ENCODE results near the gene FAM90A26. TPM values are rescaled to one million over a fixed set of nuclear protein-coding genes. Genes with fewer than 3 reads are reported as not detected.
"Not testable (repeated sequence)": the region's sequence is repeated elsewhere in the genome, so short reads cannot be mapped to it uniquely, and the experiment has no call there.

Gene FAM90A26
- total RNA-seq, 1 donor from 2014 or later = not detected

DNA sequence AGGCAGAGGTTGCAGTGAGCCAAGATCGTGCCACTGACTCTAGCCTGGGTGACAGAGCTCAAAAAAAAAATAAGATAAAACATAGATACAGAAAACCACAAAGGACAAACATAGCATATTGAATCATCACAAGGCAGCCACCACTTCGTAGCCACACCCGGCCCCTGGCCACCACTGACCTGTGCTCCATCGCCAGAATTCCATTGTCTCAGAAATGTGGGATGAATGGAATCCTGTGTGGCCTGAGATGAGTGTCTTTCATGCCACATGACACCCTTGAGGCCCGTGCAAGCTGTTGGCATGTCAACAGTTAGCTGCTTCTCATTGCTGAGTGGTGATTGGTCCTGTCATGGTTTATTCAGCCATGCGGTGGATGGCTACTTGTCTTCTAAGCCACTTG lies 10.2 kb upstream of the FAM90A26 start:
- not testable (repeated sequence) for H3K36me3 Mint-ChIP-seq; H3K9me3 Mint-ChIP-seq; H3K27ac Mint-ChIP-seq; H3K4me3 Mint-ChIP-seq; DNase-seq (ENCODE audit: extremely low spot score, unreplicated experiment); H3K27me3 Mint-ChIP-seq; H3K4me1 Mint-ChIP-seq (ENCODE audit: unreplicated experiment)

DNA sequence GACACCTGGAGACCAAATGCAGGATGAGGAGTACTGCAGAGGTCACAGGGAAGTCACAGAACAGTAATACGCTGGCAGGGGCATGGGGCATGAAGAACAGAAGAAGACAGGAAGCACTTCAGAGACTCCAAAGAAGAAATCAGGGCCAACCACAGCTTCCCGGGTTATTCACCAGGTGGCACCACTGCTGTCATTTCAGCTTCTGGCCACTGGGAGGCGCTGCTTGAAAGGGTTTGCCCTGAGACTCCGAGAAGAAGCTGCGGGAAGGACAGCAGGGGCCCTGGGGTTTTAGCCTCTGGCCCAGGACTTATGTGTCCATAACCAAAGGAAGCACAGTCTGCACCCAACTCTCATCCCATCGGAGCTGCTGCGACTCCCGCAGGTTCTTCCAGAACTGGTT lies 4.2 kb upstream of the FAM90A26 start:
- DNase-seq (ENCODE audit: extremely low spot score, unreplicated experiment); H3K27ac Mint-ChIP-seq; H3K27me3 Mint-ChIP-seq; H3K36me3 Mint-ChIP-seq; H3K4me3 Mint-ChIP-seq; H3K9me3 Mint-ChIP-seq; H3K4me1 Mint-ChIP-seq (ENCODE audit: unreplicated experiment): not testable (repeated sequence)

DNA sequence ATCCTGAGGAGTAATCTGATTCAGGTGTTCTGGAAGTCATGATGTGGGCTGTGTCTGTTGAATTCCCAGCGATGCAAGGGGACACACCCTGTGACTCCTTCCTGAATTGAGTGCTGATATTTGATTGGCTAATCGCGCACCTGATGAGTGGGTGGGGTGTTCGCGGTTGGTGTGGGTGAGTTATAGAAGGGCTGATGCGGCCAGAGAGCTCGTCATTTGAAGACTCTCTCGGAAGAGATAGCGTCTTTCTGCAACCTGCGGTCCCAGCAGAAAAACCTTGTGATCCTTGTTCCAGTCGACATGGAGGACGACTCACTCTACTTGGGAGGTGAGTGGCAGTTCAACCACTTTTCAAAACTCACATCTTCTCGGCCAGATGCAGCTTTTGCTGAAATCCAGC lies 40.1 kb downstream of the FAM90A26 start, which contains the start of gene USP17L10:
TSS of gene USP17L10 (plus strand) at position 301 of the 400 bp plus-strand sequence. CDS start at position 301, 0 bp downstream.
- H3K36me3 Mint-ChIP-seq = not testable (repeated sequence)

GRCh38 chr4:9214701-9215100 lies 44.5 kb downstream of the FAM90A26 start:
- H3K4me1 Mint-ChIP-seq (ENCODE audit: unreplicated experiment); H3K27me3 Mint-ChIP-seq: not testable (repeated sequence)

More for the DNA sequence above, 40.1 kb downstream of the FAM90A26 start, which contains the start of gene USP17L10:
- DNase-seq (ENCODE audit: extremely low spot score, unreplicated experiment); H3K4me1 Mint-ChIP-seq (ENCODE audit: unreplicated experiment); H3K27ac Mint-ChIP-seq; H3K4me3 Mint-ChIP-seq; H3K27me3 Mint-ChIP-seq; H3K9me3 Mint-ChIP-seq: not testable (repeated sequence)

GRCh38 chr4:9215105-9215504 lies 44.9 kb downstream of the FAM90A26 start, which contains the start of gene USP17L11:
USP17L11 (plus strand) TSS chr4:9215405; CDS start chr4:9215405, 0 bp downstream.
- not testable (repeated sequence) for H3K36me3 Mint-ChIP-seq; DNase-seq (ENCODE audit: extremely low spot score, unreplicated experiment); H3K9me3 Mint-ChIP-seq; H3K27me3 Mint-ChIP-seq; H3K4me3 Mint-ChIP-seq; H3K27ac Mint-ChIP-seq; H3K4me1 Mint-ChIP-seq (ENCODE audit: unreplicated experiment)

More at GRCh38 chr4:9214701-9215100, 44.5 kb downstream of the FAM90A26 start:
- H3K9me3 Mint-ChIP-seq; H3K36me3 Mint-ChIP-seq; H3K4me3 Mint-ChIP-seq; DNase-seq (ENCODE audit: extremely low spot score, unreplicated experiment); H3K27ac Mint-ChIP-seq: not testable (repeated sequence)

- H3K4me1 Mint-ChIP-seq (ENCODE audit: unreplicated experiment); H3K27ac Mint-ChIP-seq; H3K9me3 Mint-ChIP-seq; H3K36me3 Mint-ChIP-seq; DNase-seq (ENCODE audit: extremely low spot score, unreplicated experiment); H3K4me3 Mint-ChIP-seq; H3K27me3 Mint-ChIP-seq: not testable (repeated sequence)
Measured at GRCh38 chr4:9219852-9220251, 49.6 kb downstream of the FAM90A26 start, which contains the start of gene USP17L12. USP17L12 (plus strand) TSS chr4:9220152; CDS start chr4:9220152, 0 bp downstream.

GRCh38 chr4:9224596-9224995 lies 54.4 kb downstream of the FAM90A26 start, which contains the start of gene USP17L13:
USP17L13 (plus strand) TSS chr4:9224896; CDS start chr4:9224896, 0 bp downstream.
- H3K27ac Mint-ChIP-seq = not testable (repeated sequence)

More at GRCh38 chr4:9224596-9224995, 54.4 kb downstream of the FAM90A26 start, which contains the start of gene USP17L13:
- H3K4me1 Mint-ChIP-seq (ENCODE audit: unreplicated experiment); H3K4me3 Mint-ChIP-seq; DNase-seq (ENCODE audit: extremely low spot score, unreplicated experiment); H3K9me3 Mint-ChIP-seq; H3K27me3 Mint-ChIP-seq; H3K36me3 Mint-ChIP-seq: not testable (repeated sequence)

Other genes with a start within 250 kb of the FAM90A26 start
- not detected in 2 replicates for gene USP17L10, start 40.2 kb downstream of the FAM90A26 start, total RNA-seq (ENCODE audit: low replicate concordance)
- gene USP17L11, start 45.0 kb downstream of the FAM90A26 start, total RNA-seq (ENCODE audit: low replicate concordance) = not detected in 2 replicates
- gene USP17L12, start 49.7 kb downstream of the FAM90A26 start, total RNA-seq (ENCODE audit: low replicate concordance) = not detected in 2 replicates
- not detected in 2 replicates for gene USP17L13, start 54.5 kb downstream of the FAM90A26 start, total RNA-seq (ENCODE audit: low replicate concordance)
- not detected in 2 replicates for gene USP17L15, start 64.0 kb downstream of the FAM90A26 start, total RNA-seq (ENCODE audit: low replicate concordance)
- not detected in 2 replicates for gene USP17L17, start 73.5 kb downstream of the FAM90A26 start, total RNA-seq (ENCODE audit: low replicate concordance)
- not detected in 2 replicates for gene USP17L18, start 78.2 kb downstream of the FAM90A26 start, total RNA-seq (ENCODE audit: low replicate concordance)
- gene USP17L19, start 83.0 kb downstream of the FAM90A26 start, total RNA-seq (ENCODE audit: low replicate concordance) = not detected in 2 replicates
- gene USP17L20, start 87.7 kb downstream of the FAM90A26 start, total RNA-seq (ENCODE audit: low replicate concordance) = not detected in 2 replicates
- gene USP17L21, start 92.5 kb downstream of the FAM90A26 start, total RNA-seq (ENCODE audit: low replicate concordance) = not detected in 2 replicates
- not detected in 2 replicates for gene USP17L22, start 97.2 kb downstream of the FAM90A26 start, total RNA-seq (ENCODE audit: low replicate concordance)
- gene USP17L24, start 154.8 kb downstream of the FAM90A26 start, total RNA-seq (ENCODE audit: low replicate concordance) = not detected in 2 replicates
- not detected in 2 replicates for gene USP17L25, start 159.5 kb downstream of the FAM90A26 start, total RNA-seq (ENCODE audit: low replicate concordance)
- not detected in 2 replicates for gene USP17L26, start 164.2 kb downstream of the FAM90A26 start, total RNA-seq (ENCODE audit: low replicate concordance)
- not detected in 2 replicates for gene USP17L5, start 169.0 kb downstream of the FAM90A26 start, total RNA-seq (ENCODE audit: low replicate concordance)
- gene USP17L27, start 173.7 kb downstream of the FAM90A26 start, total RNA-seq (ENCODE audit: low replicate concordance) = not detected in 2 replicates
- gene USP17L28, start 178.5 kb downstream of the FAM90A26 start, total RNA-seq (ENCODE audit: low replicate concordance) = not detected in 2 replicates
- not detected in 2 replicates for gene USP17L29, start 183.2 kb downstream of the FAM90A26 start, total RNA-seq (ENCODE audit: low replicate concordance)
- not detected in 2 replicates for gene USP17L30, start 192.7 kb downstream of the FAM90A26 start, total RNA-seq (ENCODE audit: low replicate concordance)